Ishikawa (cell line): Measurements from ENCODE around the gene KIF26B.

Experiments used
- CEBPB ChIP-seq: IDR thresholded peaks from 2 replicates; pipeline ENCODE4 v1.6.1; 2012
- CREB1 ChIP-seq: IDR thresholded peaks from 2 replicates; pipeline ENCODE4 v1.6.1; 2012; ENCODE audit warnings: low read depth
- EGR1 ChIP-seq: IDR thresholded peaks from 2 replicates; pipeline ENCODE4 v1.6.1; 2012
- EP300 ChIP-seq: IDR thresholded peaks from 2 replicates; pipeline ENCODE4 v1.6.1; 2012; ENCODE audit warnings: borderline replicate concordance
- FOXM1 ChIP-seq: IDR thresholded peaks from 2 replicates; pipeline ENCODE4 v1.6.1; 2012; ENCODE audit warnings: low read depth, borderline replicate concordance
- MAX ChIP-seq: IDR thresholded peaks from 2 replicates; pipeline ENCODE4 v1.6.1; 2012
- NFIC ChIP-seq: IDR thresholded peaks from 2 replicates; pipeline ENCODE4 v1.6.1; 2012
- RAD21 ChIP-seq: IDR thresholded peaks from 2 replicates; pipeline ENCODE4 v1.6.1; 2012; ENCODE audit warnings: low read depth
- REST ChIP-seq: IDR thresholded peaks from 2 replicates; pipeline ENCODE4 v1.6.1; 2012; ENCODE audit warnings: low read depth, mild to moderate bottlenecking
- TAF1 ChIP-seq: IDR thresholded peaks from 2 replicates; pipeline ENCODE4 v1.6.1; 2012; ENCODE audit warnings: low read depth, mild to moderate bottlenecking
- TEAD4 ChIP-seq: IDR thresholded peaks from 2 replicates; pipeline ENCODE4 v1.6.1; 2012
- USF1 ChIP-seq: IDR thresholded peaks from 2 replicates; pipeline ENCODE4 v1.6.1; 2012
- ZBTB7A ChIP-seq: IDR thresholded peaks from 2 replicates; pipeline ENCODE4 v1.6.1; 2012; ENCODE audit warnings: low read depth

GRCh38 chr1:245682638-245683628, 528.1 kb downstream of the KIF26B start:
- TF ChIP-seq TAF1 (no peak), RAD21 (no peak), ZBTB7A (no peak), EP300 (no peak), REST (no peak), MAX (no peak), CEBPB (no peak), NFIC (no peak), EGR1 (no peak), FOXM1 (no peak), CREB1 (no peak), TEAD4 (no peak), USF1 (no peak)
